Measurements from ENCODE around the gene BRME1.

Gene BRME1

GRCh38 chr19:13880059-13881043 is 25.6 kb downstream of the BRME1 start:
- CTCF ChIA-PET, result interaction anchor here (0.5 to 4.2 kb wide), 39 partner anchors 9 to 1428 kb away, joined by 3 to 54 read pairs (median 5); partner anchors contain the start of genes DCAF15, IL27RA and MISP3
- Histone ChIP-seq H3K9me3 (ENCODE audit: control insufficient read depth, insufficient read depth, low read depth, low read length) (no peaks in the 10 kb centered on the region), H3K4me3 (ENCODE audit: low read depth, low read length) (peak overlapping the region; percentile 32), H3K4me1 (ENCODE audit: control insufficient read depth, insufficient read depth, low read length) (0 out of 2 replicates have a peak, but pooled peaks cover 2% of the 10 kb centered on the region), H3K27ac (ENCODE audit: extremely low read depth, low read depth, low read length) (peak overlapping the region; percentile 13; the same call in 1 of the 2 replicates), H3K36me3 (ENCODE audit: control insufficient read depth in 2 of 2, insufficient read depth in 1 of 2, low read length in 2 of 2) (no peaks in the 10 kb centered on the region)
- POLR2A ChIA-PET, result interaction anchor here (0.7 to 1.1 kb wide), 4 partner anchors 22 to 257 kb away, joined by 3 to 4 read pairs (median 4); partner anchors contain the start of gene MISP3
- TF ChIP-seq ZXDB (tag by site-specific recombination; IDR thresholded peaks at IDR 0.05) (peak; percentile 77), PRDM2 (tag by site-specific recombination; IDR thresholded peaks at IDR 0.05; ENCODE audit: borderline replicate concordance) (no peak), ZNF548 (tag by site-specific recombination; IDR thresholded peaks at IDR 0.05) (no peak), ZFP69B (tag by site-specific recombination; IDR thresholded peaks at IDR 0.05) (peak; percentile 91), ATF2 (tag by site-specific recombination; IDR thresholded peaks at IDR 0.05; ENCODE audit: low read depth) (0 out of 2 replicates have a peak, but pooled peaks have one; percentile 25), ZNF274 (IDR thresholded peaks at IDR 0.05; ENCODE audit: low read length) (no peak), ZNF274 (tag by site-specific recombination; IDR thresholded peaks at IDR 0.05; ENCODE audit: borderline replicate concordance) (no peak), ZNF148 (tag by site-specific recombination; IDR thresholded peaks at IDR 0.05; ENCODE audit: borderline replicate concordance) (no peak), ZNF2 (tag by site-specific recombination; IDR thresholded peaks at IDR 0.05) (peak; percentile 89), ZNF529 (tag by site-specific recombination; IDR thresholded peaks at IDR 0.05; ENCODE audit: insufficient replicate concordance) (no peak), KLF1 (tag by site-specific recombination; IDR thresholded peaks at IDR 0.05) (peak; percentile 36), ZNF362 (tag by site-specific recombination; IDR thresholded peaks at IDR 0.05) (no peak), ZBTB26 (tag by site-specific recombination; optimal IDR thresholded peaks at IDR 0.05) (peak; percentile 48), ZNF391 (tag by site-specific recombination; IDR thresholded peaks at IDR 0.05; ENCODE audit: borderline replicate concordance, low read depth) (peak; percentile 85; the same call in 1 of the 2 replicates), ZNF560 (tag by site-specific recombination; IDR thresholded peaks at IDR 0.05; ENCODE audit: borderline replicate concordance) (no peak), YY1 (tag by site-specific recombination; IDR thresholded peaks at IDR 0.05) (no peak; the same call in 1 of the 2 replicates), SP7 (tag by site-specific recombination; IDR thresholded peaks at IDR 0.05) (peak; percentile 90), GLIS2 (tag by site-specific recombination; IDR thresholded peaks at IDR 0.05) (peak; percentile 68; the same call in 1 of the 2 replicates), ZBTB48 (tag by site-specific recombination; IDR thresholded peaks at IDR 0.05) (peak; percentile 59; the same call in 1 of the 2 replicates), ZNF544 (tag by site-specific recombination; IDR thresholded peaks at IDR 0.05) (no peak), EGR2 (tag by site-specific recombination; IDR thresholded peaks at IDR 0.05; ENCODE audit: low read depth) (peak; percentile 56; the same call in 1 of the 2 replicates)

Data from HEK293 (cell line).